ENCODE measurements around the gene PGA3.

Gene PGA3

DNA sequence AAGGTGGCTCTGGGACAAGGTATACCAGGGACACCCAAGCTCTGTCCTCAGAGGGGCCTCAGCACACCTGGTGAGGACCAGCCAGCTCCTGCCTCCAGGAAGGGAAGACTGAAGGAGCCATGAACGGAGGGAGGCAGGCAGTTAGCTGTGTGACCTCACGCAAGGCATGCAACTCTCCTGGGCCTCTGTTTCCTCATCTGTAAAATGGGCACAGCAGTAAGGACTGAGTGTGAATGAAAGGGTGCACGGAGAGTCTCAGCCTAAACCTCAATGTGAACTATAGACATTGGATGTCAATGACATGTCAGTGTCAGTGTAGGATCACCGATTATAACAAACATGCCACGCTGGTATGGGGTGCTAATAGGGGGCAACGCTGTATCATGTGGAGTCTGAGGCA, 56.0 kb downstream of the PGA3 start:
- TF ChIP-seq, protein P1, sequence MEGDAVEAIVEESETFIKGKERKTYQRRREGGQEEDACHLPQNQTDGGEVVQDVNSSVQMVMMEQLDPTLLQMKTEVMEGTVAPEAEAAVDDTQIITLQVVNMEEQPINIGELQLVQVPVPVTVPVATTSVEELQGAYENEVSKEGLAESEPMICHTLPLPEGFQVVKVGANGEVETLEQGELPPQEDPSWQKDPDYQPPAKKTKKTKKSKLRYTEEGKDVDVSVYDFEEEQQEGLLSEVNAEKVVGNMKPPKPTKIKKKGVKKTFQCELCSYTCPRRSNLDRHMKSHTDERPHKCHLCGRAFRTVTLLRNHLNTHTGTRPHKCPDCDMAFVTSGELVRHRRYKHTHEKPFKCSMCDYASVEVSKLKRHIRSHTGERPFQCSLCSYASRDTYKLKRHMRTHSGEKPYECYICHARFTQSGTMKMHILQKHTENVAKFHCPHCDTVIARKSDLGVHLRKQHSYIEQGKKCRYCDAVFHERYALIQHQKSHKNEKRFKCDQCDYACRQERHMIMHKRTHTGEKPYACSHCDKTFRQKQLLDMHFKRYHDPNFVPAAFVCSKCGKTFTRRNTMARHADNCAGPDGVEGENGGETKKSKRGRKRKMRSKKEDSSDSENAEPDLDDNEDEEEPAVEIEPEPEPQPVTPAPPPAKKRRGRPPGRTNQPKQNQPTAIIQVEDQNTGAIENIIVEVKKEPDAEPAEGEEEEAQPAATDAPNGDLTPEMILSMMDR (IDR thresholded peaks at IDR 0.05; ENCODE audit: low read depth, low read length), result no peak
- no peak for DNase-seq (ENCODE audit: extremely low read depth, low read depth)
